NCI-H2227 (cell line): ENCODE measurements around the gene CEACAM19.
"Not testable (repeated sequence)": the region's sequence is repeated elsewhere in the genome, so short reads cannot be mapped to it uniquely, and the experiment has no call there.

Source experiments
- DNase-seq: peaks from one replicate; lab custom pipeline; 2025; ENCODE audit not compliant: unreplicated experiment; lab: John Stamatoyannopoulos, UW

The CEACAM19 gene

DNA sequence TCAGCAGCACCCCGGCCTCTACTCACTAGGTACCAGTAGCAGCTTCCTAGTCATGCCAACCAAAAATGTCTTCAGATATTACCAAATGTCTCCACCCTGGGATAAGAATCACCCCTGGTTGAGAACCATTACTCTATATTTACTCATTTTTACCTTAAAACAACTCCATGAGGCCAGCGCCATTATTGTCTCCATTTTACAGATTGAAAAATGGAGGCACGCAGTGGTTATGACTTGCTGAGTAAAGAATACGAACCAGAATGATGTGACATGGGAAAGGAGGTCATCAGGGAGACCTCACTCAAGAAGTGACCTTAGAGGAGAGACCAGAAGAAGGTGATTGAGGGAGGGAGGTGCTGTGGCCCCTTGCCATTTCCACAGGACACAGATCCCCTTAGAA, 2.2 kb downstream of the CEACAM19 start:
- no peak for DNase-seq

DNA sequence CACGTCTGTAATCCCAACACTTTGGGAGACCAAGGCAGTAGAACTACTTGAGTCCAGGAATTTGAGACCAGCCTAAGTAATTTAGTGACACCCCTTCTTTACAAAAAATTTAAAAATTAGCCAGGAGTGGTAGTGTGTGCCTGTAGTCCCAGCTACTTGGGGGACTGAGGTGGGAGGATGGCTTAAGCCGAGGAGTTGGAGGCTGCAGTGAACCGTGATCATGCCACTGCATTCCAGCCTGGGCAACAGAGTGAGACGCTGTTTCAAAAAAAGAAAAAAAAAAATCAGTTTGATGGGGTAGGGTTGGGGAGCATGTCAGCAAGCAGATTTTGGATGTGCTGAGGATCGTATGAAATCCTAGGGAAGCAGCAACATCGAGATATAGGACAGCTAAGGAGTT, 4.2 kb downstream of the CEACAM19 start:
- no peak for DNase-seq

DNA sequence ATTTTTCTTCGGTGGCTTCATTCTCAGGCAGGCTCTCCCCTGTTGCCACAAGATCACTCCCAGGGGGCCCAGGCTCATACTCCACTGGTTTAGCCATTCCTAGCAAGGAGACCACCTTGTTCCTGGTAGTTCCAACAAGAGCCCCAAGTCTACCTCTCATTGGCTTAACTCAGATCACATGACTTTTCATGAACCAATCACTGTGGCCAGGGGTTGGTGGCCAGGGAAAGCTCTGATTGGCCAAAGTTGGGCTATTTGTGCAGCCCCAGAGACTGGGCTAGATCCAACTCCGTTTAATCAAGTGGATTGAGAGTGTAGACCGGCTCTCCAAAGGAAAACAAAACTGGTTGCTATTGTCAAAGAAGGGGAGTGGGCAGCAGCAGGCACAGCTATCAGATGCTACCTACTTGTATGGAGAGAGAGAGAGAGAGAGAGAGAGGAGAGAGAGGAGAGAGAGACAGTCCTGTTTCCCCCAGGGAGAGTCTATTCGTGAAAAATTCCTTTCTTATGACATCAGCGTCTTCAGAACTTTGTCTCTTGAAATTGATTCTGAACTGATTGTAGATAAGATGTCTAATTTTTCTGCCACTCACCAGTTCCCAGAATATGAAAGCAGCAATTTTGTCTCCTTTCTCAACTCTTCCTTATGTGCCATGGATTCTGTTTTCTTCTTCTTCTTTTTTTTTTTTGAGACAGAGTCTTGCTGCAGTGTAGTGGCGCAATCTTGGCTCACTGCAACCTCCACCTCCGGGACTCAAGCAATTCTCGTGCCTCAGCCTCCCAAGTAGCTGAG, 5.9 kb downstream of the CEACAM19 start:
- DNase-seq: peak; percentile 9

- DNase-seq: no peak
These were observed 9.3 kb downstream of the CEACAM19 start for GRCh38 chr19:44680536-44680935.

GRCh38 chr19:44681992-44682790, 10.9 kb downstream of the CEACAM19 start:
- no peak for DNase-seq

GRCh38 chr19:44682807-44683206, 11.5 kb downstream of the CEACAM19 start:
- DNase-seq: no peak

- no peak for DNase-seq
These were observed 12.3 kb downstream of the CEACAM19 start for GRCh38 chr19:44683434-44684210.

- not testable (repeated sequence) for DNase-seq
These were observed 13.1 kb downstream of the CEACAM19 start for GRCh38 chr19:44684396-44684795.

DNA sequence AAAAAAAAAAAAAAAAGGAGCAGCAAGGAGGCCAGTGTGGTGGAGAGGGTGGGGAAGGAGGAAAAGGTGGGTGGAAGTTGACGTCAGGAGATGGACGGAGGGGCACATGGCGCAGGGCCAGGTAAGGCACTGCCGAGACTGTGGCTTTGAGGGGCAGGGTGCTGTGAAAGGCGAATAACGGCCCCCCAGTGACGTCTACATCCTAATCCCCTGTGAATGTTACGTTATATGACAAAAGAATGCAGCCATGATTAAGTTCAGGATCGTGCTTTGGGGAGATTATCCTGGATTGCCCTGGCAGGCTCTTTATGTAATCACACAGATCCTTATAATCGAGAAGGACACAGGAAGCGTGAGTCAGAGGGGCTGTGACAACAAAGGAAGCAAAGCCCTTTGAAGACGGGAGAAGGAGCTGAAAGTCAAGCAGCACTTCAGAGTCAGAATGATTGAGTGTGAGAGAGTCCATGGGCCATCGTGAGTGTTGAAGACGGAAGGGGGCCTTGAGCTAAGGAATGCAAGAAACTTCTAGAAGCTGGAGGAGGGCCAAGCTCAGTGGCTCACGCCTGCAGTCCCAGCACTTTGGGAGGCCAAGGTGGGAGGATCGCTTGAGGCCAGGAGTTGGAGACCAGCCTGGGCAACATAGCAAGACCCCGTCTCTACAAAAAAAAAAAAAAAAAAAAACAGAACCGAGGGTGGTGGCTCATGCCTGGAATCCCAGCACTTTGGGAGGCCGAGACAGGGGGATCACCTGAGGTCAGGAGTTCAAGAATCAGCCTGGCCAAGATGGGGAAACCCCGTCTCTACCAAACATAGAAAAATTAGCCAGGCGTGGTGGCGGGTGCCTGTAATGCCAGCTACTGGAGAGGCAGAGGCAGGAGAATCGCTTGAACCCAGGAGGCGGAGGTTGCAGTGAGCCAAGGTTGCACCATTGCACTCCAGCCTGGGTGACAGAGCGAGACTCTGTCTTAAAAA, 13.9 kb downstream of the CEACAM19 start:
- peak; percentile 48 for DNase-seq

GRCh38 chr19:44685877-44686276, 14.6 kb downstream of the CEACAM19 start:
- DNase-seq: no peak

- no peak for DNase-seq
These were observed 15.6 kb downstream of the CEACAM19 start for GRCh38 chr19:44686896-44687295.

DNA sequence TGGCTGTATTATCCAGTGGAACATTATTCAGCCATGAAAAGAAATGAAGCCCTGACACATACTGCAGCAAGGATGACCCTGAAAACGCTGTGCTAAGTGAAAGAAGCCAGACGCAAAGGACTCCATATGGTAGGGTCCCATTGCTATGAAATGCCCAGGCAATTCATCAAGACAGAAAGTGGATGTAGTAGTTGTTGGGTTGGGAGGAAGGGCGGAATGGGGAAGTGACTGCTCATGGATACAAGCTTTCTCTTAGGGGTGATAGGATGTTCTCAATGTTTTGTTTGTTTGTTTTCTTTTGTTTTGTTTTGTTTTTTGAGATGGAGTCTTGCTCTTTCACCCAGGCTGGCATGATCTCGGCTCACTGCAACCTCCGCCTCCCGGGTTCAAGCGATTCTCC, 16.6 kb downstream of the CEACAM19 start:
- no peak for DNase-seq

DNA sequence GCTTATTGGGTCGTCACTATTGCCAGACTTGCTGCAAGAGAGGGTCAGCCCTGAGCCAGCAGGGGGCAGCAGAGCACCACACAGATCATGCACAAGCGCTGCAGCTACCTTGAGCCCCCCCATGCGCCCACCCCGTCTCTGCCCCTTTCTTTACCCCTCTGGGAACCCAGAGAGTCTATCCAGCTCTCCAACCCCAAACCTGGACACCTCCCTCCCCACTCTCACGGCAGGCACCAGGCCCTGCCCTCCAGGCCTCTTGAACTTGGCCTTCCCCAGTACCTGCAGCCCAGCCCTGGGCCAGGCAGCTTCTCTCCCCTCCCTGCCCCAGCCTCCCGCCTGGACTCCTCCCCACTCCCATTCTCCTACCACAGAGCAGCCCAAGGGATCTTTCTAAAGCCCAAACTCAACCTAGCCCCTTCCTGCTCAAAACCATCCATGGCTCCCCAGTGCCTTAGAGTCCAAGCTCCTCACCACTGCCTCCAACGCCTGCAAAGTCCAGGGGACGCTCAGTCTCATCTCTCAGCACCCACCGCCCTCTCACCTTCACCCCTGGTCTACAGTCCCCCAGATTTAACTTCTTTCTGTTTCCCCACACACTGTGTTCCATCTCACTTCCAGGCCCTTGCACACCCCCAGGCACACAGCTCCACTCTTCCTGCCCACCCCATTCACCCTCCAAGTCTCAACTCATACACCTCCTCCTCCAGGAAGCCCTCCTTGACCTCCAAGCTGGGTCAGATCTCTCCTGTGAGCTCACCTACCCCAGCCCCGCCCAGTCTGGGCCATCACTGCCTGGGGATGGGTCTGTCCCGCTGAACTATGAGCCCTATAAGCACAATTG, 18.2 kb downstream of the CEACAM19 start:
- DNase-seq: peak; percentile 67

DNA sequence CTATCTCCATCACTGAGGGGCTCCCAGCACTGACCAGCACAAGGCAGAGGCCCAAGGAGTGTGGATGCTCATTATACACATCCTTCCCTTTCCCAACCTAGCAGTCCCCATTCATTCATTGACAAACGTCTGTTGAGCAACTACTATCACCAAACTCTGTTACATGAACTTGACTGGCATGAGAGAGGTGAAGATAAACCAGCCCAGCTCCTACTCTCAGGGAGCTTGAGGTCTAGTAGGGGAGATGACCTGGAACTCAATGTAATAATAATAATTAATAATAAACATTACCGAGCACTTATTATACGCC, 18.8 kb downstream of the CEACAM19 start:
- DNase-seq: no peak

GRCh38 chr19:44692379-44692721, 21.1 kb downstream of the CEACAM19 start:
- DNase-seq: no peak

DNA sequence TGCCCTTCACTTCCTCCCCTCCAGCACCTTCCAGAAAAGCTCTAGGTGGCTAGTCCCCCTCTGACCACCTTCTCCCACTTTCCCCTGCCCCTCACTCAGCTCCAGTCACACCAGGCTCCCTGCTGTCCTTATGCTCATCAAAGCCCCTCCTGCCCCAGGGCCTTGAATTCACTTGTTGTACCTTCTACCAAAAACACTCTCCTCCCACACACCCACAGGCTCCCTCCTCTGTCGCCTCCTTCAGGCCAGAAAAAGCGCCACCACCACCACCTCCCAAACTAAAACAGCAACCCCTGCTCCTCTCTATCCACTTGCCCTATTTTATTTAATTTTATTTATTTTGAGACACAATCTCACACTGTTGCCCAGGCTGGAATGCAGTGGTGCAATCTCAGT, 22.9 kb downstream of the CEACAM19 start:
- DNase-seq: no peak

- peak; percentile 20 for DNase-seq
These were observed 25.8 kb downstream of the CEACAM19 start for GRCh38 chr19:44696939-44697669.

- DNase-seq: no peak
These were observed 26.4 kb downstream of the CEACAM19 start for GRCh38 chr19:44697670-44698034.

- DNase-seq: no peak
These were observed 27.4 kb downstream of the CEACAM19 start, which contains the start of gene CEACAM16 for GRCh38 chr19:44698492-44699201. CEACAM16 (plus strand) TSS chr19:44699151; CDS start chr19:44701457, 2,306 bp downstream.
